ENCODE results near the gene TMEM187. TPM values are rescaled to one million over a fixed set of nuclear protein-coding genes. Genes with fewer than 3 reads are reported as not detected.

Gene TMEM187
- polyA plus RNA-seq, 2 of the 4 experiments (the other 2 are of a cell fraction): 7.8 to 10.6 TPM

DNA sequence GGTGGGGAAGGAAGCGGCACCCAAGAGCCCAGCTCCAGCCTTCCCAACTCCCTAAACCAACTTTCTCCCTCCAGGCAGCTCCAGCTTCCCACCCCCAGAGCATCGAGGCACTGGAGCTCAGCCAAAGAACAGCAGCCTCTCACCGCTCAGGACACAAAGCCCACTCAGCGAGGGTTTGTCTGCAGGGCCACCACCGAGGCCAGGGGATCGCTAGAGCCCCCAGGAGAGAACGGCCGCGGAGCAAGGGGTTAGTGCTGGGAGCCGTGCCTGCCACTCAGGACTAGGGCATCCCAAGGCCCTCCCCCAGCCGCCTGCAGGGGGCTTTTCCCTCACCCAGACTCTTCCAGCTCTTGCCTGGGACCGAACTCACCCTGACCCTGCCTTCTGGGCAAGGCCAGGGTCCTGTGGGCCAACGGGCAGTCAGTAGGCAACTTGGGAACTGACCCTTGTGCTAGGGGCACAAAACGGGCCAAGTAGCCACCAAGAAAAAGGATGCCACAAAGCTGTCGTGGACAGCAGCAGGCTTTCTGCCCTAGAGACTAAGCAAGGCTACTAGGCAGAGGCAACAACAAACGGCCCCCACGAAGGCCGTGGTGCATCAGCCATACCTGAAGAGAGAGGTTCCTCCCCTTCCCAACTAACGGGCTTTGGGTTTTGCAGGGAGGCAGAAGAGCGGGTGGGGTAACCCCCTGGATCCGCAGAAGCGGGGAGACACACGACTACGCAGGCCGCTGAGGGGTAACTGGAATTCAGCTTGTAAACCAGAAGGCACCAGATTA lies 3.2 kb upstream of the TMEM187 start:
- ChIA-PET CTCF (interaction anchor here (1.1 to 4.5 kb wide), 3 partner anchors 16 to 21 kb away, joined by 3 to 36 read pairs (median 33); no protein-coding TSS in a partner anchor), POLR2A (interaction anchor here (0.7 kb wide), 1 partner anchor 402 kb away, joined by 3 read pairs; no protein-coding TSS in a partner anchor)
- H3K27ac ChIP-seq: peak overlapping the region; percentile 99 to 100
- FAIRE-seq (no peak), ATAC-seq (no peak), DNase-seq (ENCODE audit: low read depth in 1 of 2, low spot score in 1 of 2) (no peak)
- no peaks in the 10 kb centered on the region for H3K9me3 ChIP-seq
- peak overlapping the region; percentile 99 for H3K4me2 ChIP-seq
- peak overlapping the region; percentile 100 for H3K4me3 ChIP-seq
- H3K4me1 ChIP-seq: peaks cover 27% of the 10 kb centered on the region
- TF ChIP-seq ZNF302 (CRISPR knock-in tag; IDR thresholded peaks at IDR 0.05): no peak
- no peak for TF ChIP-seq EHMT2 (IDR thresholded peaks at IDR 0.05; ENCODE audit: low read depth)
- TF ChIP-seq JUNB (IDR thresholded peaks at IDR 0.05): no peak
- no peak for TF ChIP-seq NR3C1 (IDR thresholded peaks at IDR 0.05)
- no peak for TF ChIP-seq MYC (IDR thresholded peaks at IDR 0.05; ENCODE audit: borderline replicate concordance, low read length)
- no peak for TF ChIP-seq ESRRA (IDR thresholded peaks at IDR 0.05; ENCODE audit: borderline replicate concordance, low read length)
- TF ChIP-seq NFE2L2 (conservative IDR thresholded peaks at IDR 0.05; ENCODE audit: low read length): no peak
- no peak for TF ChIP-seq POLR2AphosphoS2 (conservative IDR thresholded peaks at IDR 0.05; ENCODE audit: low read length)
- TF ChIP-seq KDM5A (IDR thresholded peaks at IDR 0.05): no peak
- no peak for TF ChIP-seq CHD4 (IDR thresholded peaks at IDR 0.05; ENCODE audit: borderline replicate concordance)
- TF ChIP-seq SREBF2 (IDR thresholded peaks at IDR 0.05): no peak
- no peak for TF ChIP-seq RARB (CRISPR knock-in tag; IDR thresholded peaks at IDR 0.05)
- TF ChIP-seq FOSL2 (IDR thresholded peaks at IDR 0.05): no peak
- TF ChIP-seq FOSL2 (CRISPR knock-in tag; IDR thresholded peaks at IDR 0.05): no peak
- TF ChIP-seq BHLHE40 (IDR thresholded peaks at IDR 0.05; ENCODE audit: low read depth, low read length): no peak
- WGBS (ENCODE audit: missing lambda C conversion rate): 60% methylated on average over 17 of the region's 25 CpGs

DNA sequence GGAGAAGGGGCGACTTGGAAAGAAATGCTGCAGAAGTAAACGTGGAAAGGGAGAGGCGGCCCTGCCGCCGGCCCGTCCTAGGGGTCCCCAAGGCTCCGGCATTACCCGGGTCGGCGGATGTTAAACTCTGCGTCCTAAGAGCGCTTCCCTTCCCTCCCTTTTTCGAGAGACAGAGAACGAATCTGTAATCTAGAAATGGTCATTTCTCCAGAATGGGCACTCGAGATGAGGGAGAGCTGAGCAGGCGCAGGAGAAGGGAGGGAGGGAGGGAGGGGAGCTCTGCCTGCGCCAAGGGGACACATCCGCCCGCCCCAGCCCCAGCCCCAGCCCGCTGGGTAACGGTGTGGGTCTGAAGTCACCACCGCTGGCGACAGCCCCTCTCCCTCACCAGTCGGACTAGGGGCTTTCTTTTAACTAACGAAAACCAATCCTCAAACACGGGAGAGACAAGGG lies 2.6 kb upstream of the TMEM187 start:
- Histone ChIP-seq H3K4me1 (peaks cover 34% of the 10 kb centered on the region), H3K9me3 (no peaks in the 10 kb centered on the region), H3K27ac (peak overlapping the region; percentile 99 to 100), H3K4me3 (peak overlapping the region; percentile 100), H3K4me2 (peak overlapping the region; percentile 99)
- FAIRE-seq (no peak), ATAC-seq (no peak), DNase-seq (ENCODE audit: low read depth in 1 of 2, low spot score in 1 of 2) (no peak)
- TF ChIP-seq POLR2AphosphoS2 (conservative IDR thresholded peaks at IDR 0.05; ENCODE audit: low read length) (no peak), ZFP36 (IDR thresholded peaks at IDR 0.05; ENCODE audit: borderline replicate concordance, partially characterized antibody) (no peak), NR3C1 (IDR thresholded peaks at IDR 0.05) (no peak), SREBF2 (IDR thresholded peaks at IDR 0.05) (no peak), TFCP2L1 (CRISPR knock-in tag; IDR thresholded peaks at IDR 0.05) (no peak), EP300 (IDR thresholded peaks at IDR 0.05) (no peak), MYC (IDR thresholded peaks at IDR 0.05; ENCODE audit: borderline replicate concordance, low read length) (no peak), KDM1A (IDR thresholded peaks at IDR 0.05; ENCODE audit: low read depth) (no peak), RAD21 (conservative IDR thresholded peaks at IDR 0.05 in 1 of 2, IDR thresholded peaks at IDR 0.05 in 1 of 2) (no peak), ZNF302 (CRISPR knock-in tag; IDR thresholded peaks at IDR 0.05) (no peak), CBX8 (IDR thresholded peaks at IDR 0.05) (no peak), BHLHE40 (IDR thresholded peaks at IDR 0.05; ENCODE audit: low read depth, low read length) (no peak), HOXB5 (CRISPR knock-in tag; IDR thresholded peaks at IDR 0.05) (no peak)
- TF ChIP-seq, protein P1, sequence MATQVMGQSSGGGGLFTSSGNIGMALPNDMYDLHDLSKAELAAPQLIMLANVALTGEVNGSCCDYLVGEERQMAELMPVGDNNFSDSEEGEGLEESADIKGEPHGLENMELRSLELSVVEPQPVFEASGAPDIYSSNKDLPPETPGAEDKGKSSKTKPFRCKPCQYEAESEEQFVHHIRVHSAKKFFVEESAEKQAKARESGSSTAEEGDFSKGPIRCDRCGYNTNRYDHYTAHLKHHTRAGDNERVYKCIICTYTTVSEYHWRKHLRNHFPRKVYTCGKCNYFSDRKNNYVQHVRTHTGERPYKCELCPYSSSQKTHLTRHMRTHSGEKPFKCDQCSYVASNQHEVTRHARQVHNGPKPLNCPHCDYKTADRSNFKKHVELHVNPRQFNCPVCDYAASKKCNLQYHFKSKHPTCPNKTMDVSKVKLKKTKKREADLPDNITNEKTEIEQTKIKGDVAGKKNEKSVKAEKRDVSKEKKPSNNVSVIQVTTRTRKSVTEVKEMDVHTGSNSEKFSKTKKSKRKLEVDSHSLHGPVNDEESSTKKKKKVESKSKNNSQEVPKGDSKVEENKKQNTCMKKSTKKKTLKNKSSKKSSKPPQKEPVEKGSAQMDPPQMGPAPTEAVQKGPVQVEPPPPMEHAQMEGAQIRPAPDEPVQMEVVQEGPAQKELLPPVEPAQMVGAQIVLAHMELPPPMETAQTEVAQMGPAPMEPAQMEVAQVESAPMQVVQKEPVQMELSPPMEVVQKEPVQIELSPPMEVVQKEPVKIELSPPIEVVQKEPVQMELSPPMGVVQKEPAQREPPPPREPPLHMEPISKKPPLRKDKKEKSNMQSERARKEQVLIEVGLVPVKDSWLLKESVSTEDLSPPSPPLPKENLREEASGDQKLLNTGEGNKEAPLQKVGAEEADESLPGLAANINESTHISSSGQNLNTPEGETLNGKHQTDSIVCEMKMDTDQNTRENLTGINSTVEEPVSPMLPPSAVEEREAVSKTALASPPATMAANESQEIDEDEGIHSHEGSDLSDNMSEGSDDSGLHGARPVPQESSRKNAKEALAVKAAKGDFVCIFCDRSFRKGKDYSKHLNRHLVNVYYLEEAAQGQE (IDR thresholded peaks at IDR 0.05): no peak
- TF ChIP-seq, protein P2, sequence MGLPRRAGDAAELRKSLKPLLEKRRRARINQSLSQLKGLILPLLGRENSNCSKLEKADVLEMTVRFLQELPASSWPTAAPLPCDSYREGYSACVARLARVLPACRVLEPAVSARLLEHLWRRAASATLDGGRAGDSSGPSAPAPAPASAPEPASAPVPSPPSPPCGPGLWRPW (IDR thresholded peaks at IDR 0.05): no peak
- TF ChIP-seq, protein P3, sequence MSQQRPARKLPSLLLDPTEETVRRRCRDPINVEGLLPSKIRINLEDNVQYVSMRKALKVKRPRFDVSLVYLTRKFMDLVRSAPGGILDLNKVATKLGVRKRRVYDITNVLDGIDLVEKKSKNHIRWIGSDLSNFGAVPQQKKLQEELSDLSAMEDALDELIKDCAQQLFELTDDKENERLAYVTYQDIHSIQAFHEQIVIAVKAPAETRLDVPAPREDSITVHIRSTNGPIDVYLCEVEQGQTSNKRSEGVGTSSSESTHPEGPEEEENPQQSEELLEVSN (IDR thresholded peaks at IDR 0.05; ENCODE audit: borderline replicate concordance, low read depth): no peak
- TF ChIP-seq, protein P4, sequence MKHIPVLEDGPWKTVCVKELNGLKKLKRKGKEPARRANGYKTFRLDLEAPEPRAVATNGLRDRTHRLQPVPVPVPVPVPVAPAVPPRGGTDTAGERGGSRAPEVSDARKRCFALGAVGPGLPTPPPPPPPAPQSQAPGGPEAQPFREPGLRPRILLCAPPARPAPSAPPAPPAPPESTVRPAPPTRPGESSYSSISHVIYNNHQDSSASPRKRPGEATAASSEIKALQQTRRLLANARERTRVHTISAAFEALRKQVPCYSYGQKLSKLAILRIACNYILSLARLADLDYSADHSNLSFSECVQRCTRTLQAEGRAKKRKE (CRISPR knock-in tag; IDR thresholded peaks at IDR 0.05; ENCODE audit: low read depth): no peak
- TF ChIP-seq, protein P5, sequence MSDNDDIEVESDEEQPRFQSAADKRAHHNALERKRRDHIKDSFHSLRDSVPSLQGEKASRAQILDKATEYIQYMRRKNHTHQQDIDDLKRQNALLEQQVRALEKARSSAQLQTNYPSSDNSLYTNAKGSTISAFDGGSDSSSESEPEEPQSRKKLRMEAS (IDR thresholded peaks at IDR 0.05): no peak
- WGBS (ENCODE audit: missing lambda C conversion rate): 4% methylated on average over 17 of the region's 26 CpGs
- ChIA-PET POLR2A (no interaction called here), CTCF (interaction anchor here (1.1 to 4.5 kb wide), 3 partner anchors 12 to 22 kb away, joined by 3 to 33 read pairs (median 5); no protein-coding TSS in a partner anchor)

All from A549 (cell line).